ENCODE data around the gene GANAB.
A peak's percentile ranks its signal among the peaks of the same experiment; 100 is the strongest.

The GANAB gene

GRCh38 chr11:62613291-62613778 lies 33.1 kb downstream of the GANAB start:
- peaks cover 7% of the 10 kb centered on the region for H3K36me3 Mint-ChIP-seq
- H3K9me3 Mint-ChIP-seq, result no peaks in the 10 kb centered on the region
- H3K27ac Mint-ChIP-seq, result no peak overlapping the region
- H3K27me3 Mint-ChIP-seq, result no peaks in the 10 kb centered on the region
- H3K4me3 Mint-ChIP-seq, result peak overlapping the region; percentile 71
- peaks cover 50% of the 10 kb centered on the region for H3K4me1 Mint-ChIP-seq

- peaks cover 57% of the 10 kb centered on the region for H3K4me1 Mint-ChIP-seq
- H3K27me3 Mint-ChIP-seq, result no peaks in the 10 kb centered on the region
- no peaks in the 10 kb centered on the region for H3K9me3 Mint-ChIP-seq
- H3K36me3 Mint-ChIP-seq, result peaks cover 7% of the 10 kb centered on the region
- peak within 1 kb of the TSS; percentile 96 for H3K27ac Mint-ChIP-seq
- peak within 1 kb of the TSS; percentile 95 for H3K4me3 Mint-ChIP-seq
These were observed 33.8 kb downstream of the GANAB start, which contains the start of the genes EML3 and ROM1 for GRCh38 chr11:62612366-62613290. Gene EML3 (minus strand): TSS chr11:62612775. CDS start chr11:62612457, 318 bp downstream. Gene ROM1 (plus strand): TSS chr11:62613257. CDS start chr11:62613282, 25 bp downstream.

- H3K4me1 Mint-ChIP-seq, result peaks cover 57% of the 10 kb centered on the region
These were observed 34.6 kb downstream of the GANAB start for GRCh38 chr11:62611705-62612365.

GRCh38 chr11:62610814-62611704 lies 35.4 kb downstream of the GANAB start:
- Mint-ChIP-seq H3K9me3 (no peaks in the 10 kb centered on the region), H3K27me3 (no peaks in the 10 kb centered on the region)

More at GRCh38 chr11:62611705-62612365, 34.6 kb downstream of the GANAB start:
- Mint-ChIP-seq H3K9me3 (no peaks in the 10 kb centered on the region), H3K4me3 (peak overlapping the region; percentile 95), H3K27ac (peak overlapping the region; percentile 96), H3K27me3 (no peaks in the 10 kb centered on the region), H3K36me3 (peaks cover 7% of the 10 kb centered on the region)

GRCh38 chr11:62610403-62610802 lies 36.0 kb downstream of the GANAB start:
- Mint-ChIP-seq H3K4me1 (peaks cover 59% of the 10 kb centered on the region), H3K4me3 (peak overlapping the region; percentile 82), H3K27ac (peak overlapping the region; percentile 84), H3K36me3 (peaks cover 7% of the 10 kb centered on the region), H3K9me3 (no peaks in the 10 kb centered on the region), H3K27me3 (no peaks in the 10 kb centered on the region)

More at GRCh38 chr11:62610814-62611704, 35.4 kb downstream of the GANAB start:
- Mint-ChIP-seq H3K4me1 (peaks cover 59% of the 10 kb centered on the region), H3K27ac (peak overlapping the region; percentile 96), H3K36me3 (peaks cover 7% of the 10 kb centered on the region), H3K4me3 (peak overlapping the region; percentile 95)

DNA sequence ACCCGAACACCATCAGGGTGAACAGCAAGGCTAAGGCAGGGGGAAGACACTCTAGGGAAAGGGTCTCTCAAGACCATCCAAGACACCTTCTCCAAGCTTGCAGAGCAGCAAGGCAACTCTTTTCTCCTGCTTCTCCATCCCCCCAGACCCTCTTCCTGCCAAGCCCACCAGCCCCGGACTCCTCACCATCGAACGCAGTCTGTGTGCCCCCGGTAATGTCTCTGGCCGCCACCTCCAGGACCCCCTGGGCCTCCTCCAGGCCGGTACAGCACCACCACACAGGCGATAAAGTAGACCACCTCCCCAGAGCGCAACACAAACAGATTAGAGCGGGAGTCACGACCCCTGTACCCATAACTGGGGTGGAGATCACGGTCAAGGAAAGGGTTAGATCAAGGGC lies 37.6 kb downstream of the GANAB start:
- no peaks in the 10 kb centered on the region for H3K9me3 Mint-ChIP-seq
- H3K4me3 Mint-ChIP-seq, result no peak overlapping the region

GRCh38 chr11:62607714-62608113 lies 38.7 kb downstream of the GANAB start:
- Mint-ChIP-seq H3K4me3 (no peak overlapping the region), H3K4me1 (peaks cover 54% of the 10 kb centered on the region), H3K27me3 (no peaks in the 10 kb centered on the region), H3K9me3 (no peaks in the 10 kb centered on the region), H3K36me3 (peaks cover 7% of the 10 kb centered on the region), H3K27ac (no peak overlapping the region)

More for the DNA sequence above, 37.6 kb downstream of the GANAB start:
- Mint-ChIP-seq H3K27me3 (no peaks in the 10 kb centered on the region), H3K27ac (peak overlapping the region; percentile 83), H3K36me3 (peaks cover 4% of the 10 kb centered on the region), H3K4me1 (peaks cover 54% of the 10 kb centered on the region)

DNA sequence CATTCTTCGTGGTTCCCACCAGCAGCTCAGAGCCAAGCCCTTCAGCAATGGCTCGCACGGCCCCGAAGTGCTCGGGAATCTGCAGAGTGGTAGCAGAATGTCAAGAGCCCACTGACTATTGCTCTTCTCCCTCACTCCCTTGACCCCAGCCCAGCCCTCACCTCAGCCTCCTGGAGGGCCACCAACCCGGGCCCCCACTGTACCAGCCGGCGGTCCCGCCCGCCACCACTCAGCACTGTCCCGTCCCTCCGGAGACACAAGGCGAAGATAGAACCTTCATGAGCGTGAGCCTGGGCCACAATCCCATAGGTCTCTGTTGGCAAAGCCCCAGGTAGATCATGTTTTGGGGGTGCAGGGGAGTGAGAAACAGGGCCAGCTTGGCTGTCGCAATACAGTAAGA lies 40.5 kb downstream of the GANAB start:
- H3K4me3 Mint-ChIP-seq, result no peak overlapping the region
- no peak overlapping the region for H3K27ac Mint-ChIP-seq
- H3K9me3 Mint-ChIP-seq, result no peaks in the 10 kb centered on the region
- peaks cover 55% of the 10 kb centered on the region for H3K4me1 Mint-ChIP-seq
- H3K36me3 Mint-ChIP-seq, result peaks cover 11% of the 10 kb centered on the region
- no peaks in the 10 kb centered on the region for H3K27me3 Mint-ChIP-seq

DNA sequence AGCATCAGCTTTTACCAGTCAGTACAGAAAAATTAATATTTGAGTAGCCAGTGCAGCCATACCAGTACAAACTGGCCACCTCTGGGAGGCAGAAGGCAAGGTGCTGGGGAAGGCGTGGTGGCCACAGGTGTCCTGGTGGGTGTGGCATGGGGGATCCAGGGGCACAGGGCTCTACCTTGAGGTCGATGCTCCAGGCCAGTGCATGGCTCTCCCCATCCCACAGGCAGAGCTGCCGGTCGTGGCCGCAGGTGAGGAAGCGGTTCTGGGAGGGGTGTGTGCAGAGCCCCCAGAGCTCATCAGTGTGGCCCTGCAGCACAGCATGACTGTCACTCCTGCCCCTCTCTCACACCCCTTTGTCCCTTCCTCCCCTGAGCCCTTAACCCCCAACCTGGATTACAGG lies 40.9 kb downstream of the GANAB start:
- no peaks in the 10 kb centered on the region for H3K9me3 Mint-ChIP-seq
- no peaks in the 10 kb centered on the region for H3K27me3 Mint-ChIP-seq
- H3K27ac Mint-ChIP-seq, result no peak overlapping the region
- peaks cover 12% of the 10 kb centered on the region for H3K36me3 Mint-ChIP-seq
- no peak overlapping the region for H3K4me3 Mint-ChIP-seq
- peaks cover 51% of the 10 kb centered on the region for H3K4me1 Mint-ChIP-seq

DNA sequence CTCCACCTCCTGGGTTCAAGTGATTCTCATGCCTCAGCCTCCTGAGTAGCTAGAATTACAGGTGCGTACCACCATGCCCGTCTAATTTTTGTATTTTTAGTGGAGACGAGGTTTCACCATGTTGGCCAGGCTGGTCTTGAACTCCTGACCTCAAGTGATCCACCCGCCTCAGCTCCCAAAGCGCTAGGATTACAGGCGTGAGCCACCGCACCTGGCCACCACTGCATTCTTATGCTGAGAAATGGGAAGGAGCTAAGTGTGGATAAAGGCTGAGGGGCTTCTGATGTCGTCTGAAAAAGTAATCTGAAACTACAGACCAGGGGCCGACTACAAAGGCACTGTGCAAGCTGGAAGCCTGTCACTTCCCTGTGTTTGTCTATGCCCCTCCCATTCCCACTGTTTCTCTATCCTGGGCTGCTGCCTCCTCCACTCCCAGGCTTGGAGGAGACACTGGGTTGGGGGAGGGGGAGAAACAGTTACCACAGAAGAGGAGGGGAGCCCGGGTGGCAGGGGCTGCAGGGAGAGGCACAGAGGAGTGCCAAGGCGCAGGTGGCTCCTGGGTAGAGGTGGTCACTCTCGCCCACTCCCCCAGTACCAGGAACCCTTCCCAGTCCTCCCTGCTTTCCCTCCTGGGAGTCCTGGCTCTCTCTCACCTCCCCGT lies 41.8 kb downstream of the GANAB start:
- Mint-ChIP-seq H3K27me3 (no peaks in the 10 kb centered on the region), H3K4me1 (peaks cover 50% of the 10 kb centered on the region), H3K36me3 (peaks cover 19% of the 10 kb centered on the region), H3K4me3 (no peak overlapping the region), H3K27ac (no peak overlapping the region), H3K9me3 (no peaks in the 10 kb centered on the region)

GRCh38 chr11:62603776-62604299 lies 42.6 kb downstream of the GANAB start:
- peak overlapping the region; percentile 73 for H3K27ac Mint-ChIP-seq
- H3K36me3 Mint-ChIP-seq, result peaks cover 23% of the 10 kb centered on the region
- no peaks in the 10 kb centered on the region for H3K9me3 Mint-ChIP-seq
- peaks cover 50% of the 10 kb centered on the region for H3K4me1 Mint-ChIP-seq
- H3K27me3 Mint-ChIP-seq, result no peaks in the 10 kb centered on the region
- peak overlapping the region; percentile 73 for H3K4me3 Mint-ChIP-seq

- peaks cover 29% of the 10 kb centered on the region for H3K36me3 Mint-ChIP-seq
- no peaks in the 10 kb centered on the region for H3K27me3 Mint-ChIP-seq
- H3K27ac Mint-ChIP-seq, result peak overlapping the region; percentile 73
- H3K4me1 Mint-ChIP-seq, result peaks cover 52% of the 10 kb centered on the region
- H3K4me3 Mint-ChIP-seq, result peak overlapping the region; percentile 73
- H3K9me3 Mint-ChIP-seq, result no peaks in the 10 kb centered on the region
These were observed 43.4 kb downstream of the GANAB start for GRCh38 chr11:62603072-62603408.

DNA sequence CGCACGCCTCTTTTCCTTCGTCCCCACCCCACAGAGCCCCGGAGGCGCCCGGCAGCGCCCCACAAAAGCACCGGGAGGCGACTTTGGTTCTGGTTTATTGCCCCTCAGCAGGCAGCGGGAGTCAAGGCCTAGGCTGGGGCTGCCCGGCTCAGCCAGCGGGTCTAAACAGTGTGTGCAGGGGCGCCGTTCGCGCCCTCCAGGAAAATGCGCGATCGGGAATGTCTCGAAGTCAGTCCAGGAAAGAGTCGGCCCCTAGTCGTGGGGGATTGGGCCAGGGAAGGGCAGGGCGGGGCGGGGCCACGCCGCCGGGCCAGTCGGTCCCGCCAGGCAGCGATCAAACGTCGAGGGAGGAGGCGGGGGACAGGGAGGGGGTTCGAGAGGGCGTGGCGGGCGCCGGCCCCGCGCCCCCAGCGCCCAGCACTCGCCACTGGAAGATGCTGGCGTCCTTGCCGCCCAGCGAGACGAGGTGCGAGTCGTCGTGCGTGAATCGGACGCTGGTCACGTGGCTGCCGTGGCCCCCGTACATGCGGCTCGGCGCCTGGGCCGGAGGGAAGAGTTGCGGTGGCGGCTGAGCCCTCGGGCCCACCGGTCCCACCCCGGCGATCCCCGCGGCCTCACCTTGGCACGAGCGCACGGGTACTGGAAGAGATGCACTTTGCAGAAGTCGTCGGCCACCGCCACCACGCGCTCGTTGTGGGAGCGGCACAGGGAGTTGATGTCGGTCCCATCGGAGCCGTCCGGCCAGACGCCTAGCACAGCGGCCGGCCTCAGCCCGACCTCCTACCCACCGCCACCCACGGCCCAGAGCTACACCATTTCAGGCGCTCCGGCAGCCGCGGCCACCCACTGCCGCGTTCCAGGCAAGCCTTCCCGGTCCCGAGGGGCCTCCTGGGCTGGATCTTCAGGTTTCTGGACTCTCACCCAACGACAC lies 44.0 kb downstream of the GANAB start:
- Mint-ChIP-seq H3K4me3 (peak overlapping the region; percentile 98), H3K36me3 (peaks cover 32% of the 10 kb centered on the region), H3K9me3 (no peaks in the 10 kb centered on the region), H3K4me1 (peaks cover 52% of the 10 kb centered on the region), H3K27ac (peak overlapping the region; percentile 83), H3K27me3 (no peaks in the 10 kb centered on the region)

Measured in activated naive CD4-positive, alpha-beta T cell treated with anti-CD3 and anti-CD28 coated beads, Interleukin-2, amount 50 U/mL, for 24 hours (primary cell).